SU-DHL-6 (cell line): ENCODE measurements around the gene SLC28A3.

Source experiments
- H2AFZ ChIP-seq: fragments of 200-600 bp; sonication (generic); 2 replicates; pipeline ENCODE4 v1.6.1; 2014; ENCODE audit warnings: low read depth, mild to moderate bottlenecking, moderate library complexity, mixed read lengths, antibody characterized with exemption, low read length; ENCODE audit not compliant: severe bottlenecking
- H3F3A ChIP-seq: fragments of 200-600 bp; shearing (Covaris generic); 2 replicates; pipeline ENCODE4 v1.6.0; 2016; ENCODE audit warnings: antibody characterized with exemption, mild to moderate bottlenecking; ENCODE audit not compliant: insufficient read depth
- H3K27ac ChIP-seq: fragments of 200-600 bp; sonication (generic); 2 replicates; pipeline ENCODE4 v1.5.1; 2016; ENCODE audit warnings: low read depth, mild to moderate bottlenecking, low read length, moderate library complexity, mixed read lengths
- H3K27me3 ChIP-seq: fragments of 200-600 bp; sonication (generic), shearing (Covaris generic); 2 replicates; pipeline ENCODE4 v1.6.0; 2014; ENCODE audit warnings: mild to moderate bottlenecking, low read length
- H3K36me3 ChIP-seq: fragments of 200-600 bp; sonication (generic); 2 replicates; pipeline ENCODE4 v1.6.1; 2014; ENCODE audit warnings: mild to moderate bottlenecking, low read length, mixed read lengths
- H3K4me2 ChIP-seq: fragments of 300-600, 200-600 bp; shearing (Covaris generic), sonication (generic); 2 replicates; pipeline ENCODE4 v1.6.0; 2014; ENCODE audit warnings: low read length, low read depth, mild to moderate bottlenecking; ENCODE audit not compliant: poor library complexity, severe bottlenecking
- H3K4me3 ChIP-seq: fragments of 200-600 bp; sonication (generic); 2 replicates; pipeline ENCODE4 v1.5.1; 2014; ENCODE audit warnings: antibody characterized with exemption, low read length, mild to moderate bottlenecking, mixed read lengths; ENCODE audit not compliant: insufficient read depth, poor library complexity, severe bottlenecking
- H3K79me2 ChIP-seq: fragments of 200-600 bp; sonication (generic); 2 replicates; pipeline ENCODE4 v1.6.1; 2014; ENCODE audit warnings: mild to moderate bottlenecking, low read length, moderate library complexity; ENCODE audit not compliant: insufficient read depth
- H3K9ac ChIP-seq: fragments of 200-600 bp; sonication (generic); 2 replicates; pipeline ENCODE4 v1.7.0; 2014; ENCODE audit warnings: mild to moderate bottlenecking, low read length
- H3K9me2 ChIP-seq: fragments of 200-600 bp; sonication (generic); replicated peaks from 2 replicates; pipeline ENCODE4 v1.6.1; 2014; ENCODE audit warnings: low read length; ENCODE audit not compliant: insufficient read depth
- H3K9me3 ChIP-seq: fragments of 200-600 bp; sonication (generic); 2 replicates; pipeline ENCODE4 v1.6.1; 2014; ENCODE audit warnings: low read length, mixed read lengths; ENCODE audit not compliant: insufficient read depth
- H4K20me1 ChIP-seq: fragments of 200-600 bp; sonication (generic); 2 replicates; pipeline ENCODE4 v1.6.1; 2014; ENCODE audit warnings: low read depth, mild to moderate bottlenecking, antibody characterized with exemption, low read length, moderate library complexity, mixed read lengths
- CTCF ChIP-seq: fragments of 200-600 bp; sonication (generic); IDR thresholded peaks from one replicate; pipeline ENCODE4 v1.5.1; 2017; ENCODE audit warnings: antibody characterized with exemption, mild to moderate bottlenecking, low read length, moderate library complexity; ENCODE audit not compliant: insufficient read depth, poor library complexity, severe bottlenecking
- EZH2phosphoT487 ChIP-seq: fragments of 200-600 bp; sonication (generic), shearing (Covaris generic); conservative IDR thresholded peaks from 2 replicates; pipeline ENCODE4 v1.6.1; 2018; ENCODE audit warnings: mild to moderate bottlenecking, antibody characterized with exemption, low read length, moderate library complexity, mixed read lengths

SLC28A3 gene

GRCh38 chr9:84324811-84325210 lies 15.7 kb downstream of the SLC28A3 start:
- Histone ChIP-seq H2AFZ (no peak overlapping the region), H3K27me3 (no peaks in the 10 kb centered on the region), H3K4me3 (no peak overlapping the region), H3K9me2 (no peaks in the 10 kb centered on the region), H3K9ac (no peak overlapping the region), H3K27ac (no peak overlapping the region), H4K20me1 (no peaks in the 10 kb centered on the region), H3K4me2 (no peak overlapping the region), H3K36me3 (no peaks in the 10 kb centered on the region), H3F3A (no peaks in the 10 kb centered on the region), H3K79me2 (no peaks in the 10 kb centered on the region), H3K9me3 (no peaks in the 10 kb centered on the region)
- TF ChIP-seq CTCF (no peak), EZH2phosphoT487 (no peak)

GRCh38 chr9:84323858-84324257 lies 16.7 kb downstream of the SLC28A3 start:
- TF ChIP-seq CTCF = no peak
- TF ChIP-seq EZH2phosphoT487 = no peak
- no peak overlapping the region for H3K27ac ChIP-seq
- H3K9me2 ChIP-seq = no peaks in the 10 kb centered on the region
- no peaks in the 10 kb centered on the region for H3F3A ChIP-seq
- no peak overlapping the region for H3K4me3 ChIP-seq
- no peaks in the 10 kb centered on the region for H3K36me3 ChIP-seq
- no peak overlapping the region for H3K4me2 ChIP-seq
- no peaks in the 10 kb centered on the region for H3K27me3 ChIP-seq
- H3K9ac ChIP-seq = no peak overlapping the region
- no peak overlapping the region for H2AFZ ChIP-seq
- no peaks in the 10 kb centered on the region for H3K9me3 ChIP-seq
- no peaks in the 10 kb centered on the region for H4K20me1 ChIP-seq
- H3K79me2 ChIP-seq = no peaks in the 10 kb centered on the region

GRCh38 chr9:84322828-84323227 lies 17.7 kb downstream of the SLC28A3 start:
- H3K36me3 ChIP-seq = no peaks in the 10 kb centered on the region
- H3K4me2 ChIP-seq = no peak overlapping the region
- H3K27me3 ChIP-seq = no peaks in the 10 kb centered on the region
- no peaks in the 10 kb centered on the region for H3K9me2 ChIP-seq
- no peaks in the 10 kb centered on the region for H3F3A ChIP-seq
- H2AFZ ChIP-seq = no peak overlapping the region
- H3K9me3 ChIP-seq = no peaks in the 10 kb centered on the region
- H3K79me2 ChIP-seq = no peaks in the 10 kb centered on the region
- H4K20me1 ChIP-seq = no peaks in the 10 kb centered on the region
- no peak overlapping the region for H3K27ac ChIP-seq
- no peak overlapping the region for H3K9ac ChIP-seq
- TF ChIP-seq CTCF = no peak
- no peak for TF ChIP-seq EZH2phosphoT487
- H3K4me3 ChIP-seq = no peak overlapping the region
